Measurements from ENCODE around the gene TAF1D. TPM values are rescaled to one million over a fixed set of nuclear protein-coding genes. Genes with fewer than 3 reads are reported as not detected.

The TAF1D gene
- total RNA-seq, 3 donors from 2014 or later = 91.5 to 172 (median 154) TPM

DNA sequence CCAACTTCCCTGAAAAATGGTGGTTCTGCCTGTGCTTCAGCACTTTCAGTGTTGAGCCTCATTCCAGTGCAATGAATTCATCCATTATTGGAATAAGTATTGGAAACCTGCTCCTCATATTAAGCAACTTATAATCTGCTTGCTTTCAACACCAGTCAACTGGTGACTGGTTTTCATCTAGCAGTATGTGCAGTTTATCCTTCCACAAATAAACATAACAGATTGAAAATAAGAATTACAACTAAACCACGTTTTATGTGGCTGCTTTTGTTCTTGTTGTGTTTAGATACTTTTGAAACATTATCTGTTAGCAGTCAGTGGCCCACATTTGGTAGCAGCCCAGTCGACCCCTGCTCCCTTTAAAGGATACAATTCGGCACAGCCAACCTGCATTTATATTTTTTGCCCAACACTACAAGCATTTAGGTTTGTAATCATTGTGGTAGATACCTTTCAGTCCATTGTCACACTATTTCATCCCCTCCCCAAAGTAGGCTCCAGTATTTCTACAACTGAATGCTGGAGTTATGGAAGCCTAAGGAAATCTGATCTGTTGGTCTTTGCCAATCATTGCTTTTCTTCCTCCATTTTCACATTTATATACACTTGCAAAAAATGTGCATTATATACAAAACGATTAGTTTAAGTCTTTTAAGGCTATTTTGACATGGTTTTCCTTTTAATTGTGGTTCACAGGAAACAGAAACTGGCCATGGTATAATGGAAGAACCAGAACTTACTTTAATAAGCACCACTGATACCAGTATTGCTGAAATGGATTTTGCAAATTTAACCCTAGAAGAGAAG lies 13.1 kb downstream of the TAF1D start:
- TF ChIP-seq POLR2A (IDR thresholded peaks at IDR 0.05) (no peak), POLR2AphosphoS5 (IDR thresholded peaks at IDR 0.05) (no peak)
- TF ChIP-seq, protein P1, sequence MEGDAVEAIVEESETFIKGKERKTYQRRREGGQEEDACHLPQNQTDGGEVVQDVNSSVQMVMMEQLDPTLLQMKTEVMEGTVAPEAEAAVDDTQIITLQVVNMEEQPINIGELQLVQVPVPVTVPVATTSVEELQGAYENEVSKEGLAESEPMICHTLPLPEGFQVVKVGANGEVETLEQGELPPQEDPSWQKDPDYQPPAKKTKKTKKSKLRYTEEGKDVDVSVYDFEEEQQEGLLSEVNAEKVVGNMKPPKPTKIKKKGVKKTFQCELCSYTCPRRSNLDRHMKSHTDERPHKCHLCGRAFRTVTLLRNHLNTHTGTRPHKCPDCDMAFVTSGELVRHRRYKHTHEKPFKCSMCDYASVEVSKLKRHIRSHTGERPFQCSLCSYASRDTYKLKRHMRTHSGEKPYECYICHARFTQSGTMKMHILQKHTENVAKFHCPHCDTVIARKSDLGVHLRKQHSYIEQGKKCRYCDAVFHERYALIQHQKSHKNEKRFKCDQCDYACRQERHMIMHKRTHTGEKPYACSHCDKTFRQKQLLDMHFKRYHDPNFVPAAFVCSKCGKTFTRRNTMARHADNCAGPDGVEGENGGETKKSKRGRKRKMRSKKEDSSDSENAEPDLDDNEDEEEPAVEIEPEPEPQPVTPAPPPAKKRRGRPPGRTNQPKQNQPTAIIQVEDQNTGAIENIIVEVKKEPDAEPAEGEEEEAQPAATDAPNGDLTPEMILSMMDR (IDR thresholded peaks at IDR 0.05) = no peak
- no peaks in the 10 kb centered on the region for H3K9me3 ChIP-seq
- H3K36me3 ChIP-seq = peaks cover 8% of the 10 kb centered on the region
- DNase-seq (ENCODE audit: low spot score in 2 of 2) = no peak
- H3K4me3 ChIP-seq = no peak overlapping the region
- intact Hi-C loops (cut with DNase I; ENCODE audit: low total_unique reads) = no loop called here
- H3K4me1 ChIP-seq = no peaks in the 10 kb centered on the region
- no peaks in the 10 kb centered on the region for H3K27me3 ChIP-seq
- peak overlapping the region in 1 of 2 donors; percentile 15 for H3K27ac ChIP-seq

DNA sequence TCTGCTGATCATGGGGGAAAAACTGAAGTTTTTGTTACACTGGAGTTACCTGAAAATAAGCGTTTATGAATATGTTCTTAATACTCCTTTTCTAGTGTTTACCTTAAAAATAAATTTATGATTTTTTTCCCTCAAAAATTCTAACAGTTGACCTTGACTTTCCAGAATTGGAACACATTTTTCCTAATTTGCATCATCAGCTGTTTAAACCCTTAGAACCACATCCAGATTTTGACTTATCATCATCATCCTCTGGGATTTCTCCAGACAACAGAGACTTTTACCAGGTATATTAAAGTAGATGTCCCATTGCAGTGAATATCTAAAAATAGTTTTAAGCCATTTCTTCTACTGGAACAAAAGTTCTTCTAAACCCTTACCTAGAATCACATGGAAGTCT lies 17.2 kb downstream of the TAF1D start:
- Histone ChIP-seq H3K9me3 (no peaks in the 10 kb centered on the region), H3K27me3 (no peaks in the 10 kb centered on the region), H3K4me3 (no peak overlapping the region), H3K27ac (no peak overlapping the region), H3K4me1 (no peaks in the 10 kb centered on the region), H3K36me3 (no peaks in the 10 kb centered on the region)
- no peak for DNase-seq (ENCODE audit: low spot score in 2 of 2)
- TF ChIP-seq, protein P1 (IDR thresholded peaks at IDR 0.05) = no peak
- TF ChIP-seq POLR2AphosphoS5 (IDR thresholded peaks at IDR 0.05) (no peak), POLR2A (IDR thresholded peaks at IDR 0.05) (no peak)
- intact Hi-C loops (cut with DNase I; ENCODE audit: low total_unique reads) = no loop called here

DNA sequence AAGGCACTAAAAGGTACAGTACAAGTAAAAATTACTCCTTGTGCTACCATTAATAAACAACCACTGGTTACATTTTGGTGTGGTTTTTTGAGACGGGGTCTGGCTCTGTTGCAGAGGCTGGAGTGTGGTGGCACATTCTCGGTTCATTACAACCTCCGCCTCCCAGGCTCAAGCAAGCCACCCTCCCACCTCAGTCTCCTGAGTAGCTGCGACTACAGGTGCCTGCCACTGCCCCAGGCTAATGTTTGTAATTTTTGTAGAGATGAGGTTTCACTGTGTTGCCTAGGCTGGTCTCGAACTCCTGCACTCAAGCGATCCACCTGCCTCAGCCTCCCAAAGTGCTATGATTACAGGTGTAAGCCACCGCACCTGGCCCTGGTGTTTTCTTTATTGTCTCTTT lies 20.8 kb downstream of the TAF1D start:
- H3K27ac ChIP-seq = no peak overlapping the region
- H3K9me3 ChIP-seq = no peaks in the 10 kb centered on the region
- no peak overlapping the region for H3K4me3 ChIP-seq
- no peaks in the 10 kb centered on the region for H3K36me3 ChIP-seq
- DNase-seq (ENCODE audit: low spot score in 2 of 2) = no peak
- intact Hi-C loops (cut with DNase I; ENCODE audit: low total_unique reads) = no loop called here
- no peaks in the 10 kb centered on the region for H3K27me3 ChIP-seq
- H3K4me1 ChIP-seq = no peaks in the 10 kb centered on the region
- TF ChIP-seq, protein P1 (IDR thresholded peaks at IDR 0.05) = no peak
- TF ChIP-seq POLR2A (IDR thresholded peaks at IDR 0.05) (no peak), POLR2AphosphoS5 (IDR thresholded peaks at IDR 0.05) (no peak)

DNA sequence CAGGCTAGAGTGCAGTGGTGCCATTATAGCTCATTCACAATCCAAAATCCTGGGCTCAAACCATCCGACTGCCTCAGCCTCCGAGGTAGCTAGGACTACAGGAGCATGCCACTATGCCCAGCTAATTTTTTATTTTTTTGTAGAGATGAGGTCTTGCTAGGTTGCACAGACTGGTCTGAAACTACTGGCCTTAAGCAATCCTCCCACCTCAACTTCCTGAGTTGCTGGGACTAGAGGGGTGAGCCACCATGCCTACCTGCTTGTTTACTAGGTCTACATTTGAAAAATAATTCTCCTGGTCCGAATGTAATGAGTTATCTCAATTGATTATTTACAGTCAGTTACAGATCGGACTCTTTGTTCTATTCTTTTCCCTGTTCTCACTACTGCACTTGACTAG lies 22.0 kb downstream of the TAF1D start:
- intact Hi-C loops (cut with DNase I; ENCODE audit: low total_unique reads) = no loop called here
- H3K27me3 ChIP-seq = no peaks in the 10 kb centered on the region
- TF ChIP-seq POLR2A (IDR thresholded peaks at IDR 0.05) (no peak), POLR2AphosphoS5 (IDR thresholded peaks at IDR 0.05) (no peak)
- TF ChIP-seq, protein P1 (IDR thresholded peaks at IDR 0.05) = no peak
- H3K27ac ChIP-seq = no peak overlapping the region
- H3K36me3 ChIP-seq = no peaks in the 10 kb centered on the region
- no peak overlapping the region for H3K4me3 ChIP-seq
- no peaks in the 10 kb centered on the region for H3K9me3 ChIP-seq
- H3K4me1 ChIP-seq = no peaks in the 10 kb centered on the region
- no peak for DNase-seq (ENCODE audit: low spot score in 2 of 2)

DNA sequence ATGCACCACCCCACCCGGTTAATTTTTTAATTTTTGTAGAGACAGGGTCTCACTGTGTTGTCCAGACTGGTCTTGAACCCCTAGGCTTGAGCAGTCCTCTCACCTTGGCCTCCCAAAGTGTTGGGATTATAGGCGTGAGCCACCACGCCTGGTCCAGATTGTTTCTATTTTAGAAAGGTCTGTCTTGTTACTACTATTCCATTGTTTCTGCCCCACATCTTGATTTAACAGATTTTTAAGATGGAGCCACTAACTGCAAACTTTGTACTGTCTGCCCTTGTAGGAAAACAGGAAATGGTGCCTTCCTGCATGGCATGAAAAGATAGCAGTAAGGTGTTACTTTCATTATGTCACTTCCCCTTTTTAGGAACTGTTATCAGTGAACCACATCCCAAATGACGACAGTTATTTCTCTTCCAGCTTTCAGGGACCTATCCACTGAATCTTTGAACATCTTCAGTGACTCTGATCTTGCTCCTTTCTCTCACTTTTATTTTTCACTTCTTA lies 23.2 kb downstream of the TAF1D start:
- no peak for DNase-seq (ENCODE audit: low spot score in 2 of 2)
- H3K27me3 ChIP-seq = no peaks in the 10 kb centered on the region
- no peak overlapping the region for H3K4me3 ChIP-seq
- TF ChIP-seq POLR2AphosphoS5 (IDR thresholded peaks at IDR 0.05) = no peak
- TF ChIP-seq, protein P1 (IDR thresholded peaks at IDR 0.05) = no peak
- no peak for TF ChIP-seq POLR2A (IDR thresholded peaks at IDR 0.05)
- no peaks in the 10 kb centered on the region for H3K9me3 ChIP-seq
- H3K36me3 ChIP-seq = no peaks in the 10 kb centered on the region
- no peak overlapping the region for H3K27ac ChIP-seq
- no peaks in the 10 kb centered on the region for H3K4me1 ChIP-seq
- intact Hi-C loops (cut with DNase I; ENCODE audit: low total_unique reads) = no loop called here

All from breast epithelium (tissue), 4 donors.